Measurements from ENCODE around the gene BCL6. TPM values are rescaled to one million over a fixed set of nuclear protein-coding genes. Genes with fewer than 3 reads are reported as not detected.

The BCL6 gene
- total and polyA plus RNA-seq, 8 donors: 12.6 to 160 (median 16.3) TPM

- no peak for ATAC-seq
- Histone ChIP-seq H3K4me3 (no peak overlapping the region), H3K36me3 (no peaks in the 10 kb centered on the region), H3K4me1 (peaks cover 0 to 44% of the 10 kb centered on the region in 2 donors), H3K27me3 (no peaks in the 10 kb centered on the region), H3K27ac (no peak overlapping the region), H3K9me3 (no peaks in the 10 kb centered on the region)
- intact Hi-C loops (cut with DNase I): no loop called here
- DNase-seq: no peak
- TF ChIP-seq CTCF (IDR thresholded peaks at IDR 0.05): no peak
These were observed 33.5 kb upstream of the BCL6 start for GRCh38 chr3:187778726-187779125.

GRCh38 chr3:187777331-187777941, 32.2 kb upstream of the BCL6 start:
- H3K4me3 ChIP-seq: no peak overlapping the region
- no peak for TF ChIP-seq CTCF (IDR thresholded peaks at IDR 0.05)
- no peaks in the 10 kb centered on the region for H3K27me3 ChIP-seq
- H3K9me3 ChIP-seq: no peaks in the 10 kb centered on the region
- H3K4me1 ChIP-seq: peaks cover 0 to 43% of the 10 kb centered on the region in 2 donors
- intact Hi-C loops (cut with DNase I): no loop called here
- DNase-seq (peak in 1 of 4 donors; percentile 49), ATAC-seq (peak; percentile 80)
- peak overlapping the region in 1 of 2 donors; percentile 91 for H3K27ac ChIP-seq
- H3K36me3 ChIP-seq: no peaks in the 10 kb centered on the region

- DNase-seq (no peak), ATAC-seq (no peak)
- Histone ChIP-seq H3K27me3 (no peaks in the 10 kb centered on the region), H3K4me1 (peaks cover 0 to 43% of the 10 kb centered on the region in 2 donors), H3K9me3 (no peaks in the 10 kb centered on the region), H3K27ac (no peak overlapping the region), H3K4me3 (no peak overlapping the region), H3K36me3 (no peaks in the 10 kb centered on the region)
- no peak for TF ChIP-seq CTCF (IDR thresholded peaks at IDR 0.05)
- intact Hi-C loops (cut with DNase I): no loop called here
These were observed 30.3 kb upstream of the BCL6 start for GRCh38 chr3:187775549-187775948.

GRCh38 chr3:187774185-187774789, 29.0 kb upstream of the BCL6 start:
- no peak for TF ChIP-seq CTCF (IDR thresholded peaks at IDR 0.05)
- Histone ChIP-seq H3K4me3 (no peak overlapping the region), H3K27ac (peak overlapping the region in 1 of 2 donors; percentile 54), H3K4me1 (peaks cover 0 to 41% of the 10 kb centered on the region in 2 donors), H3K9me3 (no peaks in the 10 kb centered on the region), H3K27me3 (no peaks in the 10 kb centered on the region), H3K36me3 (no peaks in the 10 kb centered on the region)
- DNase-seq (peak in 1 of 4 donors; percentile 38), ATAC-seq (peak; percentile 26)
- intact Hi-C loops (cut with DNase I): no loop called here

GRCh38 chr3:187773233-187774184, 28.2 kb upstream of the BCL6 start:
- intact Hi-C loops (cut with DNase I): no loop called here

More at GRCh38 chr3:187773233-187774184, 28.2 kb upstream of the BCL6 start:
- no peak for TF ChIP-seq CTCF (IDR thresholded peaks at IDR 0.05)
- no peaks in the 10 kb centered on the region for H3K9me3 ChIP-seq
- H3K27ac ChIP-seq: peak overlapping the region in 1 of 2 donors; percentile 54
- H3K27me3 ChIP-seq: no peaks in the 10 kb centered on the region
- H3K4me3 ChIP-seq: no peak overlapping the region
- no peaks in the 10 kb centered on the region for H3K36me3 ChIP-seq
- peaks cover 0 to 35% of the 10 kb centered on the region in 2 donors for H3K4me1 ChIP-seq
- ATAC-seq: peak; percentile 66
- no peak for DNase-seq
